IMR-90 (cell line): Measurements from ENCODE around the gene CCDC88B. TPM values are rescaled to one million over a fixed set of nuclear protein-coding genes. Genes with fewer than 3 reads are reported as not detected.

Source experiments
- ATAC-seq: fragments of 200-7000 bp; cut with Tn5 transposase; 2 replicates; pipeline ENCODE4 v1.9.1; 2020; ENCODE audit warnings: low read depth, mild to moderate bottlenecking, moderate library complexity
- BruUV-seq: library from RNA; stranded (reverse); fragments of 400-500 nt; replicated peaks from 2 replicates; lab custom pipeline; 2021; lab: Mats Ljungman, UMichigan
- CTCF ChIA-PET: fragments of 300-600 bp; formaldehyde crosslinking; extraction: SDS; loops from one replicate; lab custom pipeline; 2021; ENCODE audit warnings: antibody characterized with exemption; lab: Yijun Ruan, JAX
- POLR2A ChIA-PET: fragments of 300-600 bp; sonication (Branson Sonifier 250); formaldehyde crosslinking; loops from one replicate; lab custom pipeline; 2022; ENCODE audit warnings: antibody characterized with exemption; ENCODE audit not compliant: unreplicated experiment; lab: Charles Lee
- DNase-seq: peaks from one replicate; pipeline ENCODE4 v3.0.0; 2013
- H2AFZ ChIP-seq: replicated peaks from 2 replicates; pipeline ENCODE3; 2013; ENCODE audit warnings: low read length, mild to moderate bottlenecking; ENCODE audit not compliant: poor library complexity
- H2AK5ac ChIP-seq: 2 replicates; pipeline ENCODE4 v1.6.1; 2013; ENCODE audit warnings: low read depth, low read length, inconsistent platforms
- H2AK9ac ChIP-seq: replicated peaks from 2 replicates; pipeline ENCODE3; 2013; ENCODE audit warnings: mild to moderate bottlenecking, low read depth, low read length, moderate library complexity; ENCODE audit not compliant: poor library complexity
- H2BK120ac ChIP-seq: 2 replicates; pipeline ENCODE4 v1.6.1; 2013; ENCODE audit warnings: low read depth, low read length, inconsistent platforms
- H2BK15ac ChIP-seq: 3 replicates; pipeline ENCODE4 v1.6.1; 2013; ENCODE audit warnings: low read depth, low read length, inconsistent platforms
- H2BK20ac ChIP-seq: 2 replicates; pipeline ENCODE4 v1.6.1; 2013; ENCODE audit warnings: low read depth, mild to moderate bottlenecking, inconsistent platforms, low read length, moderate library complexity
- H2BK5ac ChIP-seq: 2 replicates; pipeline ENCODE4 v1.6.1; 2013; ENCODE audit warnings: mild to moderate bottlenecking, low read depth, low read length, inconsistent platforms; ENCODE audit not compliant: poor library complexity, severe bottlenecking
- H3K14ac ChIP-seq: replicated peaks from 2 replicates; pipeline ENCODE4 v1.6.1; 2013; ENCODE audit warnings: low read depth, low read length, inconsistent platforms
- H3K18ac ChIP-seq: 2 replicates; pipeline ENCODE4 v1.6.1; 2013; ENCODE audit warnings: low read depth, low read length, control low read depth
- H3K23ac ChIP-seq: 2 replicates; pipeline ENCODE4 v1.6.1; 2013; ENCODE audit warnings: low read depth, low read length, inconsistent platforms
- H3K27ac ChIP-seq: 2 replicates; pipeline ENCODE4 v1.5.1; 2013; ENCODE audit warnings: mild to moderate bottlenecking, control low read depth, low read length; ENCODE audit not compliant: insufficient read depth
- H3K27me3 ChIP-seq: 2 replicates; pipeline ENCODE4 v1.6.1; 2013; ENCODE audit warnings: low read length; ENCODE audit not compliant: control insufficient read depth, insufficient read depth
- H3K36me3 ChIP-seq: 2 replicates; pipeline ENCODE4 v1.6.1; 2013; ENCODE audit warnings: low read length, mixed read lengths; ENCODE audit not compliant: control insufficient read depth, insufficient read depth
- H3K4ac ChIP-seq: 2 replicates; pipeline ENCODE4 v1.6.1; 2013; ENCODE audit warnings: low read depth, low read length, inconsistent platforms
- H3K4me1 ChIP-seq: 2 replicates; pipeline ENCODE4 v1.6.1; 2013; ENCODE audit warnings: low read length, mixed read lengths; ENCODE audit not compliant: control insufficient read depth, insufficient read depth
- H3K4me2 ChIP-seq: 2 replicates; pipeline ENCODE4 v1.6.1; 2013; ENCODE audit warnings: low read depth, mild to moderate bottlenecking, control low read depth, low read length, moderate library complexity
- H3K4me3 ChIP-seq: 2 replicates; pipeline ENCODE4 v1.5.1; 2013; ENCODE audit warnings: low read depth, mild to moderate bottlenecking, control low read depth, low read length, moderate library complexity; ENCODE audit not compliant: insufficient read depth
- H3K56ac ChIP-seq: 2 replicates; pipeline ENCODE4 v1.6.1; 2013; ENCODE audit warnings: low read length, inconsistent platforms; ENCODE audit not compliant: insufficient read depth; ENCODE audit errors: extremely low read depth
- H3K79me1 ChIP-seq, 2 experiments: 2 replicates each; pipeline ENCODE4 v1.6.1; 2013; ENCODE audit warnings: low read length in 2 of 2, inconsistent platforms in 1 of 2, low read depth in 1 of 2
- H3K9ac ChIP-seq: 2 replicates; pipeline ENCODE4 v1.6.1; 2013; ENCODE audit warnings: low read depth, low read length, control low read depth
- H3K9me1 ChIP-seq: 2 replicates; pipeline ENCODE4 v1.6.1; 2013; ENCODE audit warnings: low read length, inconsistent platforms; ENCODE audit not compliant: insufficient read depth
- H3K9me3 ChIP-seq: 2 replicates; pipeline ENCODE4 v1.6.1; 2013; ENCODE audit warnings: low read length; ENCODE audit not compliant: control insufficient read depth, insufficient read depth
- H4K20me1 ChIP-seq: 2 replicates; pipeline ENCODE4 v1.6.1; 2013; ENCODE audit warnings: low read length, inconsistent platforms; ENCODE audit not compliant: insufficient read depth
- H4K5ac ChIP-seq: 2 replicates; pipeline ENCODE4 v1.6.1; 2013; ENCODE audit warnings: mild to moderate bottlenecking, low read depth, low read length, control low read depth
- H4K8ac ChIP-seq, 2 experiments: 2 replicates each; pipeline ENCODE4 v1.6.1; 2013; ENCODE audit warnings: low read depth in 2 of 2, low read length in 2 of 2, control low read depth in 1 of 2, inconsistent platforms in 1 of 2
- H4K91ac ChIP-seq: 2 replicates; pipeline ENCODE4 v1.6.1; 2013; ENCODE audit warnings: low read depth, low read length, inconsistent platforms; ENCODE audit not compliant: insufficient read depth
- CEBPB ChIP-seq: IDR thresholded peaks from 2 replicates; pipeline ENCODE4 v1.6.1; 2012; ENCODE audit warnings: low read depth, low read length, improper control_type of control experiment
- RFX5 ChIP-seq: IDR thresholded peaks from 2 replicates; pipeline ENCODE4 v1.8.0; 2012; ENCODE audit warnings: low read depth, mild to moderate bottlenecking, low read length, moderate library complexity
- SMC3 ChIP-seq: fragments of 150-350 bp; IDR thresholded peaks from 2 replicates; pipeline ENCODE4 v1.6.1; 2016; ENCODE audit warnings: low read depth, mild to moderate bottlenecking, antibody characterized with exemption, low read length, moderate library complexity
- WGBS, 2 experiments: methylation state at CpG; one replicate each; pipeline versions ENCODE4 v1.1.5 to v1.1.7; 2013; ENCODE audit warnings: missing lambda C conversion rate in 2 of 2; ENCODE audit not compliant: insufficient read length in 1 of 2; ENCODE audit errors: extremely low coverage in 2 of 2; 5-methylcytosine and 5-hydroxymethylcytosine counted together
- dilution Hi-C: fragments of 300-500 bp; cut with HindIII; formaldehyde crosslinking; loops from one replicate; pipeline ENCODE4 v1.14.3; 2018; ENCODE audit warnings: low sequenced_read_pairs; ENCODE audit not compliant: unreplicated experiment
- in situ Hi-C: fragments of 300-500 bp; cut with MboI; formaldehyde crosslinking; loops from 3 replicates; pipeline ENCODE4 v1.14.3; 2019; ENCODE audit warnings: low sequenced_read_pairs, inconsistent platforms, mixed read lengths
- intact Hi-C: fragments of 100-400 bp; cut with micrococcal nuclease; formaldehyde crosslinking; loops from 2 replicates; pipeline ENCODE4 v1.10.0; 2022
- polyA plus RNA-seq, 3 experiments: library from polyadenylated mRNA; depleted of rRNA; stranded (reverse); fragments of >200 nt; gene quantifications; 2 replicates each; pipeline ENCODE4 v1.2.3, GENCODE V29; 2012; ENCODE audit warnings: low replicate concordance in 1 of 3
- total RNA-seq: library from RNA; depleted of rRNA; stranded (reverse); fragments of >200 nt; gene quantifications from 2 replicates; pipeline ENCODE4 v1.2.3, GENCODE V29; 2012
- TF ChIP-seq, protein P1 (sequence below): fragments of 150-350 bp; IDR thresholded peaks from 2 replicates; pipeline ENCODE4 v1.6.1; 2017; ENCODE audit warnings: mild to moderate bottlenecking, antibody characterized with exemption, low read length, low read depth

CCDC88B gene
- total and polyA plus RNA-seq, 2 of the 4 experiments (the other 2 are of a cell fraction), result 1.3 to 2.5 TPM

GRCh38 chr11:64324692-64325469 lies 15.1 kb upstream of the CCDC88B start:
- DNase-seq (no peak), ATAC-seq (peak; percentile 63)
- no peak overlapping the region for H3K56ac ChIP-seq
- ChIA-PET POLR2A (interaction anchor here (0.6 kb wide), 1 partner anchor 432 kb away, joined by 6 read pairs; no protein-coding TSS in a partner anchor), CTCF (interaction anchor here (0.8 to 1.5 kb wide), 3 partner anchors 9 to 30 kb away, joined by 3 to 5 read pairs (median 5); no protein-coding TSS in a partner anchor)
- H2BK5ac ChIP-seq, result no peak overlapping the region
- H3K4me2 ChIP-seq, result no peak overlapping the region
- no TSS peak for BruUV-seq
- H2AK9ac ChIP-seq, result no peak overlapping the region
- H3K27ac ChIP-seq, result peak overlapping the region; percentile 49; the same call in 1 of the 2 replicates
- H3K79me1 ChIP-seq, result peaks cover 0 to 8% of the 10 kb centered on the region in 2 experiments; a peak in 2 of 4 replicates
- dilution Hi-C loops, result no loop called here
- TF ChIP-seq, protein P1, sequence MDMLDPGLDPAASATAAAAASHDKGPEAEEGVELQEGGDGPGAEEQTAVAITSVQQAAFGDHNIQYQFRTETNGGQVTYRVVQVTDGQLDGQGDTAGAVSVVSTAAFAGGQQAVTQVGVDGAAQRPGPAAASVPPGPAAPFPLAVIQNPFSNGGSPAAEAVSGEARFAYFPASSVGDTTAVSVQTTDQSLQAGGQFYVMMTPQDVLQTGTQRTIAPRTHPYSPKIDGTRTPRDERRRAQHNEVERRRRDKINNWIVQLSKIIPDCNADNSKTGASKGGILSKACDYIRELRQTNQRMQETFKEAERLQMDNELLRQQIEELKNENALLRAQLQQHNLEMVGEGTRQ, result no peak
- no peak for TF ChIP-seq RFX5
- TF ChIP-seq SMC3, result no peak
- no peak for TF ChIP-seq CEBPB
- H3K9me3 ChIP-seq, result 0 out of 2 replicates have a peak, but pooled peaks cover 2% of the 10 kb centered on the region
- H2AFZ ChIP-seq, result no peak overlapping the region
- peaks cover 4% of the 10 kb centered on the region for H3K4me1 ChIP-seq
- H4K8ac ChIP-seq, result no peak overlapping the region; a peak in 1 of 4 replicates
- no peak overlapping the region for H2BK20ac ChIP-seq
- 0 out of 2 replicates have a peak, but pooled peaks cover 3% of the 10 kb centered on the region for H3K9me1 ChIP-seq
- 0 out of 2 replicates have a peak overlapping the region, but pooled peaks have one; percentile 78 for H3K14ac ChIP-seq
- no CpG with 5 or more reads among the region's 11 CpGs for WGBS, 2 experiments
- H3K23ac ChIP-seq, result no peak overlapping the region
- intact Hi-C loops, result no loop called here
- H3K9ac ChIP-seq, result no peak overlapping the region
- H4K91ac ChIP-seq, result no peak overlapping the region
- H2BK15ac ChIP-seq, result no peak overlapping the region; the same call in 2 of the 3 replicates
- no peaks in the 10 kb centered on the region; the same call in 1 of the 2 replicates for H4K20me1 ChIP-seq
- H3K4ac ChIP-seq, result peak overlapping the region; percentile 75; the same call in 1 of the 2 replicates
- H3K36me3 ChIP-seq, result peaks cover 19% of the 10 kb centered on the region
- H3K4me3 ChIP-seq, result no peak overlapping the region
- in situ Hi-C loops, result no loop called here
- H2AK5ac ChIP-seq, result no peak overlapping the region
- no peak overlapping the region for H3K18ac ChIP-seq
- no peak overlapping the region for H2BK120ac ChIP-seq
- no peak overlapping the region for H4K5ac ChIP-seq
- no peaks in the 10 kb centered on the region; the same call in 1 of the 2 replicates for H3K27me3 ChIP-seq
